Measurements from ENCODE around the gene C1orf122. TPM values are rescaled to one million over a fixed set of nuclear protein-coding genes. Genes with fewer than 3 reads are reported as not detected.

C1orf122 gene
- total and polyA plus RNA-seq, 2 of the 13 experiments (the other 11 are each of a cell fraction or from before 2014, with no cell fraction given), result 18.7 to 40.6 TPM

- TF ChIP-seq, protein P1, sequence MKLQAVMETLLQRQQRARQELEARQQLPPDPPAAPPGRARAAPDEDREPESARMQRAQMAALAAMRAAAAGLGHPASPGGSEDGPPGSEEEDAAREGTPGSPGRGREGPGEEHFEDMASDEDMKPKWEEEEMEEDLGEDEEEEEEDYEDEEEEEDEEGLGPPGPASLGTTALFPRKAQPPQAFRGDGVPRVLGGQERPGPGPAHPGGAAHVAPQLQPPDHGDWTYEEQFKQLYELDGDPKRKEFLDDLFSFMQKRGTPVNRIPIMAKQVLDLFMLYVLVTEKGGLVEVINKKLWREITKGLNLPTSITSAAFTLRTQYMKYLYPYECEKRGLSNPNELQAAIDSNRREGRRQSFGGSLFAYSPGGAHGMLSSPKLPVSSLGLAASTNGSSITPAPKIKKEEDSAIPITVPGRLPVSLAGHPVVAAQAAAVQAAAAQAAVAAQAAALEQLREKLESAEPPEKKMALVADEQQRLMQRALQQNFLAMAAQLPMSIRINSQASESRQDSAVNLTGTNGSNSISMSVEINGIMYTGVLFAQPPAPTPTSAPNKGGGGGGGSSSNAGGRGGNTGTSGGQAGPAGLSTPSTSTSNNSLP (IDR thresholded peaks at IDR 0.05; ENCODE audit: low read depth, low read length), result peak; percentile 43; the same call in 1 of the 2 replicates
- peak; percentile 49; the same call in 1 of the 2 replicates for TF ChIP-seq RAD21 (CRISPR knock-in tag; IDR thresholded peaks at IDR 0.05)
- TF ChIP-seq, protein P2, sequence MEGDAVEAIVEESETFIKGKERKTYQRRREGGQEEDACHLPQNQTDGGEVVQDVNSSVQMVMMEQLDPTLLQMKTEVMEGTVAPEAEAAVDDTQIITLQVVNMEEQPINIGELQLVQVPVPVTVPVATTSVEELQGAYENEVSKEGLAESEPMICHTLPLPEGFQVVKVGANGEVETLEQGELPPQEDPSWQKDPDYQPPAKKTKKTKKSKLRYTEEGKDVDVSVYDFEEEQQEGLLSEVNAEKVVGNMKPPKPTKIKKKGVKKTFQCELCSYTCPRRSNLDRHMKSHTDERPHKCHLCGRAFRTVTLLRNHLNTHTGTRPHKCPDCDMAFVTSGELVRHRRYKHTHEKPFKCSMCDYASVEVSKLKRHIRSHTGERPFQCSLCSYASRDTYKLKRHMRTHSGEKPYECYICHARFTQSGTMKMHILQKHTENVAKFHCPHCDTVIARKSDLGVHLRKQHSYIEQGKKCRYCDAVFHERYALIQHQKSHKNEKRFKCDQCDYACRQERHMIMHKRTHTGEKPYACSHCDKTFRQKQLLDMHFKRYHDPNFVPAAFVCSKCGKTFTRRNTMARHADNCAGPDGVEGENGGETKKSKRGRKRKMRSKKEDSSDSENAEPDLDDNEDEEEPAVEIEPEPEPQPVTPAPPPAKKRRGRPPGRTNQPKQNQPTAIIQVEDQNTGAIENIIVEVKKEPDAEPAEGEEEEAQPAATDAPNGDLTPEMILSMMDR (CRISPR knock-in tag; IDR thresholded peaks at IDR 0.05), result peak; percentile 65
- TF ChIP-seq RBM39 (IDR thresholded peaks at IDR 0.05; ENCODE audit: low read depth, low read length, poor library complexity, severe bottlenecking), result no peak
- peak; percentile 84 for TF ChIP-seq MAFF (IDR thresholded peaks at IDR 0.05; ENCODE audit: low read depth, low read length)
- TF ChIP-seq KDM2A (CRISPR knock-in tag; IDR thresholded peaks at IDR 0.05; ENCODE audit: borderline replicate concordance, low read depth), result 0 out of 2 replicates have a peak, but pooled peaks have one; percentile 33
- TF ChIP-seq THAP11 (CRISPR knock-in tag; IDR thresholded peaks at IDR 0.05), result 0 out of 2 replicates have a peak, but pooled peaks have one; percentile 26
- no peak for TF ChIP-seq ERF (CRISPR knock-in tag; IDR thresholded peaks at IDR 0.05)
- no peak for TF ChIP-seq HDAC6 (IDR thresholded peaks at IDR 0.05; ENCODE audit: low read depth, low read length)
- no peak for TF ChIP-seq HNRNPH1 (optimal IDR thresholded peaks at IDR 0.05; ENCODE audit: low read depth, low read length)
- 0 out of 2 replicates have a peak, but pooled peaks have one; percentile 34 for TF ChIP-seq IKZF5 (CRISPR knock-in tag; IDR thresholded peaks at IDR 0.05)
- no peak for TF ChIP-seq HOXA9 (CRISPR knock-in tag; IDR thresholded peaks at IDR 0.05; ENCODE audit: borderline replicate concordance)
- no peak for TF ChIP-seq HIC2 (CRISPR knock-in tag; IDR thresholded peaks at IDR 0.05; ENCODE audit: low read depth)
- 0 out of 2 replicates have a peak, but pooled peaks have one; percentile 1 for TF ChIP-seq CEBPB (IDR thresholded peaks at IDR 0.05; ENCODE audit: borderline replicate concordance, low read depth, low read length)
- TF ChIP-seq ZNF446 (CRISPR knock-in tag; IDR thresholded peaks at IDR 0.05), result no peak
- no peak for TF ChIP-seq ZNF230 (CRISPR knock-in tag; IDR thresholded peaks at IDR 0.05)
- no peak for TF ChIP-seq ZNF333 (CRISPR knock-in tag; IDR thresholded peaks at IDR 0.05; ENCODE audit: borderline replicate concordance)
- TF ChIP-seq CREB1 (IDR thresholded peaks at IDR 0.05), result no peak
- TF ChIP-seq CREB1 (CRISPR knock-in tag; IDR thresholded peaks at IDR 0.05), result 0 out of 2 replicates have a peak, but pooled peaks have one; percentile 1
- peak; percentile 64; the same call in 1 of the 2 replicates for TF ChIP-seq SMC3 (IDR thresholded peaks at IDR 0.05; ENCODE audit: low read length)
- TF ChIP-seq ZNF570 (CRISPR knock-in tag; IDR thresholded peaks at IDR 0.05; ENCODE audit: borderline replicate concordance), result no peak
- TF ChIP-seq SRSF4 (IDR thresholded peaks at IDR 0.05; ENCODE audit: low read depth, low read length, poor library complexity, severe bottlenecking), result no peak
- no peak for TF ChIP-seq GABPA (IDR thresholded peaks at IDR 0.05; ENCODE audit: low read depth, low read length)
- peak; percentile 49; the same call in 1 of the 2 replicates for TF ChIP-seq GABPA (CRISPR knock-in tag; IDR thresholded peaks at IDR 0.05; ENCODE audit: low read depth)
Measured at GRCh38 chr1:37811027-37811655, 3.6 kb downstream of the C1orf122 start (continued).
